Effector memory CD8-positive, alpha-beta T cell (primary cell): ENCODE results near the gene CHRNB4.
A peak's percentile ranks its signal among the peaks of the same experiment; 100 is the strongest.
"Not testable (repeated sequence)": the region's sequence is repeated elsewhere in the genome, so short reads cannot be mapped to it uniquely, and the experiment has no call there.

ENCODE experiments used
- ATAC-seq: fragments of 150-1000 bp; cut with Tn5 transposase; replicated peaks from 2 replicates; pipeline ENCODE4 v1.10.0; 2021; ENCODE audit warnings: mild to moderate bottlenecking, moderate library complexity
- DNase-seq, 3 experiments: peaks; one replicate each; pipeline ENCODE4 v3.0.0; 2021
- H3K27ac Mint-ChIP-seq, 2 donors: one replicate each; pipeline ENCODE4 v1.8.0; 2022; ENCODE audit warnings: mild to moderate bottlenecking in 2 of 2, mixed read lengths in 2 of 2, moderate library complexity in 2 of 2
- H3K27me3 Mint-ChIP-seq, 2 donors: one replicate each; pipeline ENCODE4 v1.8.0; 2022; ENCODE audit warnings: mixed read lengths in 2 of 2
- H3K36me3 Mint-ChIP-seq: one replicate; pipeline ENCODE4 v1.8.0; 2022; ENCODE audit warnings: mild to moderate bottlenecking, moderate library complexity, mixed read lengths; ENCODE audit not compliant: insufficient read depth
- H3K4me1 Mint-ChIP-seq, 2 donors: one replicate each; pipeline ENCODE4 v1.8.0; 2022; ENCODE audit warnings: low read depth in 2 of 2, mixed read lengths in 2 of 2
- H3K4me3 Mint-ChIP-seq, 2 donors: one replicate each; pipeline ENCODE4 v1.8.0; 2022; ENCODE audit warnings: mild to moderate bottlenecking in 2 of 2, mixed read lengths in 2 of 2, moderate library complexity in 2 of 2
- H3K9me3 Mint-ChIP-seq, 2 donors: one replicate each; pipeline ENCODE4 v1.8.0; 2022; ENCODE audit warnings: mixed read lengths in 2 of 2
- total RNA-seq, 9 experiments: gene quantifications; one replicate each; lab custom pipeline; 2026; lab: John Stamatoyannopoulos, UW

The CHRNB4 gene, protein sequence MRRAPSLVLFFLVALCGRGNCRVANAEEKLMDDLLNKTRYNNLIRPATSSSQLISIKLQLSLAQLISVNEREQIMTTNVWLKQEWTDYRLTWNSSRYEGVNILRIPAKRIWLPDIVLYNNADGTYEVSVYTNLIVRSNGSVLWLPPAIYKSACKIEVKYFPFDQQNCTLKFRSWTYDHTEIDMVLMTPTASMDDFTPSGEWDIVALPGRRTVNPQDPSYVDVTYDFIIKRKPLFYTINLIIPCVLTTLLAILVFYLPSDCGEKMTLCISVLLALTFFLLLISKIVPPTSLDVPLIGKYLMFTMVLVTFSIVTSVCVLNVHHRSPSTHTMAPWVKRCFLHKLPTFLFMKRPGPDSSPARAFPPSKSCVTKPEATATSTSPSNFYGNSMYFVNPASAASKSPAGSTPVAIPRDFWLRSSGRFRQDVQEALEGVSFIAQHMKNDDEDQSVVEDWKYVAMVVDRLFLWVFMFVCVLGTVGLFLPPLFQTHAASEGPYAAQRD
- total RNA-seq, result 0 to 0.06 (median 0) reads per million in 9 experiments

DNA sequence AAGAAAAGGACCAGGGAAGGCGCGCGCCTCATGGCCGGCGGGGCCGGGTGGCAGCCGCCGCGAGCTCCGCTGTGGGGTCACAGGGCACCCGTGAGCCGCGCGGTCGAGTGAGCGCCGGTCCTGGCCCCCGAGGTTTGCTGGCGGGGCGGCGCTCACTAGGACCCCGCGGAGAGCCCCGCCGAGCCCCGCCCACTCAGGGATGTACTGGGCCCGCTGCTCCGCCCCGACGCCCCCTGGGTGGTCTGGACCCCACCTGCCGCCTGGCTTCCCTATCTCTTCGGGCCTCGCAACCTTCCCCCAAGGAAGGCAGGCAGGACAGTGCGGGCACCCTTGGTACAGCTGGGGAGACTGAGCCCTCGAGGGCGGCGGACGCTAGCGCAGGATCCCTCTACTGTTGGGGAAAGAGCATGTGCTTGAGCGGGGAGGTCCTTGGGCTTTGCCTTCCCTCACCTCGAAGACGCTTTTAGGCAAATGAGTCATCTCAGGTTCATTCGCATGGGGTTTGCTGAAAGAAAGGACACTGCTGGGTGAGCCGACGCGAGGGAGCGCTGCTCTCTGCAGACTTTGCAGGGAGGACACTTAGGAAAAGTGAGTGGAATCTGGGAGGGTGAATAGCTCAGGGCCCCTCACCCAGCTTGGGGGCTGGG is at the start of gene CHRNB4:
Gene CHRNB4, minus strand, starts transcription at position 109 of the 647 bp plus-strand sequence. Its CDS starts 77 bp downstream, at position 32.
- peaks cover 22 to 40% of the 10 kb centered on the region in 2 donors for H3K27me3 Mint-ChIP-seq
- peak; percentile 62 for ATAC-seq
- H3K9me3 Mint-ChIP-seq, result no peaks in the 10 kb centered on the region
- no peak for DNase-seq
- no peak within 1 kb of the TSS for H3K27ac Mint-ChIP-seq
- peak within 1 kb of the TSS; percentile 45 to 76 for H3K4me3 Mint-ChIP-seq
- peaks cover 4% of the 10 kb centered on the region for H3K36me3 Mint-ChIP-seq
- H3K4me1 Mint-ChIP-seq, result peaks cover 0 to 8% of the 10 kb centered on the region in 2 donors

DNA sequence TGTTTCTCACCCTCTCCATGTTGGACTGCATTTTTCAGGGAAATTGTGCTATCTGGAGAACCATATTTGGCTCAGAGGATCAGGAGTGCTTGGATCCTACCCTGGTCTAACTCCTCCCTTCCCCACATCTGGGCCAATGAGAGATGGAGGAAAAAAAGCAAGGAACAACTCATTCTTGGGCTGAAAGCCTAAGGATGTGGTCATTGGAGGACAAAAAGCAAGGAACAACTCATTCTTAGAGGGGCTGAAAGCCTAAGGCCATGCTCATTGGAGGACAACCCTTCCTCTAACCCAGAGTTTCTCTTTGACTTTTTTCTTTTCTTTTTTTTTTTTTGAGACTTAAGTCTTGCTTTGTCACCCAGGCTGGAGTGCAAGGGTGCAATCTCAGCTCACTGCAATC is 48.6 kb upstream of the CHRNB4 start:
- Mint-ChIP-seq H3K27ac (no peak overlapping the region), H3K4me1 (peaks cover 0 to 3% of the 10 kb centered on the region in 2 donors), H3K27me3 (peaks cover 0 to 21% of the 10 kb centered on the region in 2 donors), H3K36me3 (no peaks in the 10 kb centered on the region), H3K9me3 (no peaks in the 10 kb centered on the region), H3K4me3 (no peak overlapping the region)
- DNase-seq (no peak), ATAC-seq (no peak)

DNA sequence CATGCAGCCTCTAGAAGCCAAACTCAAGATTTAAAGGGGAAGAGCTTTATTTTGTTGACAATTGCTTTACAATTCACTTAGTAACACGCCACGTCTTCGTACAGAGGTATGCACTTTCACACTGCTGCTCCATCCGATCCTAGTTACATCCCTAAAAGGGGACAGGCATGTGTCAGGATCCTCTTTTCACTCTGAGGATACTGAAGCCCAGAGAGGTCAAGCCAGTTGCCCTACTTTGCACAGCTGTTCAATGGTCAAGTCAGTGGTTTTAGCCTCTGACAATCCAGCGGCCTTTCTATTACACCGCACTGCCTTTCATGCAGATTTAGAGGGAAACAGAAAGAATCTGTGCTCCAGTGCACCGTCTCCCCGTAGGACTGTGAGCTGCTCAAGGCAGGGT is 44.9 kb upstream of the CHRNB4 start:
- Mint-ChIP-seq H3K4me3 (no peak overlapping the region), H3K27ac (no peak overlapping the region), H3K36me3 (no peaks in the 10 kb centered on the region), H3K27me3 (peaks cover 6 to 26% of the 10 kb centered on the region in 2 donors), H3K9me3 (no peaks in the 10 kb centered on the region), H3K4me1 (peaks cover 0 to 3% of the 10 kb centered on the region in 2 donors)
- DNase-seq (no peak), ATAC-seq (no peak)

DNA sequence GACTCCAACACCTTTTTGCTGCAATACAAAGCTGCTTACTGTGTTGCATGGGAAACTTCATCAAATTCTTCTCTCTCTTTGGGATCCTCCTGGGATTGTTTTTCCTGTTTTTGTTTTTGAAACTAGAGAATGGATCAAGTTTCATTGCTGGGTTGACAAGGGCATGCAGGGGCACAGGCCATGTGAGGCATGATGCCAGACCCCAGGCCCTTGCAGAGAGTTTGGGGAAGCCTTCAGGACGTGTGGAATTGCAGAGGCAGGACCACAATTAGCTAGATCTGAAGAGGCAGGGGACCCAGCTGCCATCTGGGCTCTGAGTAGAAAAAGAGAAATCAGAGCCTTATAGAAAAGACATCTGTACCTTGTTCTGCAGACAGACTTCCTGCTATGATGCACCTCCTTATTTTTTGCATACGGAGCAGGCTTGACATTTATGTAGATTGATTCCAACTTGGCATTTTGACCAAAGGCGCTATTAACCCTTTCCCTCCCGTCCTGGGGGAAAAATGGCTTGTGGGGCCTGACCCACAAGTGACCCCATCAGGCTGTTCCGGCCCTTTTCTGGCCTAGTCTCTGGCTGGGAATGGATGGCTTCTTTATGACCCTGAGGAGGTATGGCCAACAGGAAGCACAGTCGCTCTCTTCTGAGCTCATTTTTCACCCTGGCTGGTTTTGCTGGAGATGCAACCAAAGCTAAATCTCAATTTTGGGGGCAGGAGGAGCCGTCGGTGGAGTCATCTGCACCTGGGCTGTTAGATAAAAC is 44.3 kb upstream of the CHRNB4 start:
- no peaks in the 10 kb centered on the region for H3K36me3 Mint-ChIP-seq

DNA sequence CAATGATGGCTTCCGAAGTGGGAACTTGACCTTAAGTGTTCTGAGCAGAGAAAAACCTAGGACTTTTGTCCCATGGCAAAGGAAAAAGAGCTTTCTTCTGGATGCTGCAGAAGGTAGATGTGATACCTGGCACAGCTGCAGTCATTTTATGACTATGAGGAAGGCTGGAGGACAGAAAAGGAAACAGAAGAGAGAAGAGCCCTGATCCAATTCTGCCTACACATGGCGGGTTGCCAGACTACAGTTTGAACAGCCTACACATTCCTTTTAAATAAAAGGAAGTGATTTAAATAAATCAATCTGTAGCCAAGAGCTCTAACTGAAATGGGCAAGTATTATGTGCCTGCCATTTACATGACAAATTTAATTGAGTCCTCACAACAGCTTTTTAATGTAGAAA is 43.6 kb upstream of the CHRNB4 start:
- H3K27me3 Mint-ChIP-seq, result peaks cover 6 to 24% of the 10 kb centered on the region in 2 donors
- no peak overlapping the region for H3K27ac Mint-ChIP-seq
- no peaks in the 10 kb centered on the region for H3K9me3 Mint-ChIP-seq
- no peak overlapping the region for H3K4me3 Mint-ChIP-seq
- ATAC-seq, result no peak
- H3K36me3 Mint-ChIP-seq, result no peaks in the 10 kb centered on the region
- DNase-seq, result no peak
- H3K4me1 Mint-ChIP-seq, result peaks cover 0 to 3% of the 10 kb centered on the region in 2 donors

More for the DNA sequence above, 44.3 kb upstream of the CHRNB4 start:
- H3K4me1 Mint-ChIP-seq, result peaks cover 0 to 3% of the 10 kb centered on the region in 2 donors
- ATAC-seq (no peak), DNase-seq (no peak)
- no peak overlapping the region for H3K4me3 Mint-ChIP-seq
- peaks cover 6 to 27% of the 10 kb centered on the region in 2 donors for H3K27me3 Mint-ChIP-seq
- H3K27ac Mint-ChIP-seq, result no peak overlapping the region
- no peaks in the 10 kb centered on the region for H3K9me3 Mint-ChIP-seq

DNA sequence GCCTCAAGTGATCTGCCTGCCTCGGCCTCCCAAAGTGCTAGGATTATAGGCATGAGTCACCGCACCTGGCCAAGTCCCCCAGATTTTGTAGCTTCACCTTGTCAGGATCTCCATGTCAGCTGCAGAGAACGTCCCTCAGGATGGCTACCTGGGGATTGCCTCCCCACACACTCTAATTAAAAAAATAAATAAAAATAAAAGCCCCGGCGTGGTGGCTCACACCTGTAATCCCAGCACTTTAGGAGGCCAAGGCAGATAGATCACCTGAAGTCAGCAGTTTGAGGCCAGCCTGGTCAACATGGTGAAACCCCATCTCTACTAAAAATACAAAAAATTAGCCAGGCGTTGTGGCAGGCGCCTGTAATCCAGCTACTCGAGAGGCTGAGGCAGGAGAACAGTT is 42.6 kb upstream of the CHRNB4 start:
- H3K9me3 Mint-ChIP-seq, H3K36me3 Mint-ChIP-seq, DNase-seq, H3K4me3 Mint-ChIP-seq, H3K4me1 Mint-ChIP-seq, H3K27ac Mint-ChIP-seq, ATAC-seq: not testable (repeated sequence)
- peaks cover 6 to 16% of the 10 kb centered on the region in 2 donors for H3K27me3 Mint-ChIP-seq

DNA sequence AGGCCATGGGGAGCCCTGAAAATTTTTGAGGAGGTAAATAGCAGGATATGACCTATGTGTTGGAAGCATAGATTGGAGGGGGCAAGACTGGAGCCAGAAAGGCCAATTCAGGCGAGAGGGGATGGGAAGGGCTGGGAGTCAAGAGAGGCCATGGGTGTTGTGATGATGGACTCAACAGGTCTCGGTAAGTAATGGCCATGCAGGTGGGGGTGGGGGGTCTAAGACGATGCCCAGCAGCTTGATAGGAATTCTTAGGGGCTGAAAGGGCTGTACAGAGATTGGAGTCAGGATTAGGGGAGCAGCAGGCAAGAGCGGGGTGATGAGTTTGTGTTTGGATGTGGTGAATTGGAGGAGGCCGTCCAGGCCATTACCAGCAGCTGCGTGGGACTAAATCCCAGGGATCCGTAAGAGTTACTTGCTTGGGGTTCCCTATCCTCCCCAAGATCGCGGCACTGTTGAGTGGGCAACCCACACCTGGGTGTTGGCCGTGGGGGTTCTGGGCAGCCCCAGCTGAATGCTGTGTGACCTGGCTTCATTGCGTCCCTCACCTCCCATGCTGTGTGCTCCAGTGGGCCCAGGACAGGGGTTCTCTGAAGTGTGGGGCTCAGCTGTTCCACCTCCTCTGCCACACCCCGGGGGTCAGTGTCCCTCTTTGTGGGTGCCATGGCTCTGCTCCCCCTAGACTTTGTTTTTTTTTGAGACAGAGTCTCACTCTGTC is 41.8 kb upstream of the CHRNB4 start:
- Mint-ChIP-seq H3K4me3 (no peak overlapping the region), H3K4me1 (peaks cover 0 to 3% of the 10 kb centered on the region in 2 donors), H3K27ac (no peak overlapping the region), H3K9me3 (no peaks in the 10 kb centered on the region), H3K36me3 (no peaks in the 10 kb centered on the region), H3K27me3 (peaks cover 6 to 16% of the 10 kb centered on the region in 2 donors)
- ATAC-seq (no peak), DNase-seq (no peak)

DNA sequence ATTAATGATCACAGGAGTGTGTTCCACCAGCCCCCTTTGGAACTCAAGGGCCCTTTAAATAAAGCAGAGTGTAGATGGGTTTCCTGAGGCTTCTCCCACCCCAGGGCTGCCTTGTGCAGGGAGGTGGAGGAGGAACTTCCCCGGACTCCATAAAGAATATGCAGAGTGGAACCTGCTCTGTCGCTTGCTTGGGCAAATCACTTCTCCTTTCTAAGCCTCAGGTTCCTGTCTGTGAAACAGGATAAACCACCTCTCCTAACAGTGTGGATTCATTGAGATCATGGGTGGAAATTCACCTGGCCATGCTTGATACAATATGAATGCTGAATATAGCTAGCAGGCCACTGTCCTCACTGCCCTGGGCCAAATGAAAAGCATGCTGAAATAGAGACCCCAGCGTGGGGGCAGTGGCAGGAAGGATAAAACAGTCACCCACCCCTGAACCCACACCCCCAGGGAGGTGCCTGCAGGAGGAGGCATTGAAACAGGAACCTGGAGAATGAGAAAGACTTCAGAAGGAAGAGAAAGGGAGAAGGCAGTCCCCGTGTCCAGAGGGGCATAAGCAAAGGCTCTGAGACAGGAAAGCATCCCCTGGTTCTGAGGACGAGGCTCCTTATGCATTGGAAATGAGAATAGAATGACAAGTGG is 41.1 kb upstream of the CHRNB4 start:
- no peak overlapping the region for H3K4me3 Mint-ChIP-seq
- ATAC-seq, result no peak
- no peaks in the 10 kb centered on the region for H3K9me3 Mint-ChIP-seq
- H3K4me1 Mint-ChIP-seq, result peaks cover 0 to 3% of the 10 kb centered on the region in 2 donors
- no peak overlapping the region for H3K27ac Mint-ChIP-seq
- H3K36me3 Mint-ChIP-seq, result no peaks in the 10 kb centered on the region
- DNase-seq, result no peak
- H3K27me3 Mint-ChIP-seq, result peaks cover 6 to 16% of the 10 kb centered on the region in 2 donors

DNA sequence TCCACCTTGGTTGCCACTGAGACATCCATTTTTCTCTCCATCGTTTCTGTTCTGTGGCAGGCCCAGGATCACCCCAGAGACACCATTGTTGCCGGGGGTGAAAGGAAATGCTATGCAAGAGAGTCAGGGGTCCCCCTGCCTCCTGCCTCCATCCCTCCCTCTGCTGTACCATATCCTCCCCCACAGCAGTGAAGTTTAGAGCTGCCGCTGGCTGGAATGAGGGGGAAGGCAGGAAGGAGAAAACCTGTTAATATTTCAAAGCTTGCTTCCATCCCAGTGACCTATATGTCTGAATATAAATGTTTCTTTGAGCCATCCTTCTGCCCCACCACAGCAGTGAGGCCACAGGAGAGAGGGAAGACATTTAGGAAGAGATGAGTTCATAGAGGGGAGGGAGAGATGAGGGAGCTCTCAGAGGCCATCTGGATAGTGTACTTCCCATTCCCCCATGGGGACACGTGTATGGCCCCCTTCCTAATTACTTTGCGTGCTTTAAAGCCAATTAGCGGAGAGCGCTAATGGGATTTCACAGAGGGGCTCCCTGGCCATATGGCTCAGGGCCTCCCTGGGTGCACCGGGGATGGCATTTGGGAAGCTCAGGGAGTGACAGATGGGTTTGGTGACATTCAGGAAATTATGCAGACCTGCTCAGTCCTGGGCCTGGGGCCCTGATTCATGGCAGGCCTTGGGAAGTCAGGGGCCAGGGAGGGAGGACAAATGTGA is 40.4 kb upstream of the CHRNB4 start:
- H3K36me3 Mint-ChIP-seq, result no peaks in the 10 kb centered on the region
- no peak overlapping the region for H3K4me3 Mint-ChIP-seq
- peaks cover 6 to 16% of the 10 kb centered on the region in 2 donors for H3K27me3 Mint-ChIP-seq
- no peak overlapping the region for H3K27ac Mint-ChIP-seq
- no peak for ATAC-seq
- no peaks in the 10 kb centered on the region for H3K9me3 Mint-ChIP-seq
- peaks cover 0 to 1% of the 10 kb centered on the region in 2 donors for H3K4me1 Mint-ChIP-seq
- DNase-seq, result no peak

DNA sequence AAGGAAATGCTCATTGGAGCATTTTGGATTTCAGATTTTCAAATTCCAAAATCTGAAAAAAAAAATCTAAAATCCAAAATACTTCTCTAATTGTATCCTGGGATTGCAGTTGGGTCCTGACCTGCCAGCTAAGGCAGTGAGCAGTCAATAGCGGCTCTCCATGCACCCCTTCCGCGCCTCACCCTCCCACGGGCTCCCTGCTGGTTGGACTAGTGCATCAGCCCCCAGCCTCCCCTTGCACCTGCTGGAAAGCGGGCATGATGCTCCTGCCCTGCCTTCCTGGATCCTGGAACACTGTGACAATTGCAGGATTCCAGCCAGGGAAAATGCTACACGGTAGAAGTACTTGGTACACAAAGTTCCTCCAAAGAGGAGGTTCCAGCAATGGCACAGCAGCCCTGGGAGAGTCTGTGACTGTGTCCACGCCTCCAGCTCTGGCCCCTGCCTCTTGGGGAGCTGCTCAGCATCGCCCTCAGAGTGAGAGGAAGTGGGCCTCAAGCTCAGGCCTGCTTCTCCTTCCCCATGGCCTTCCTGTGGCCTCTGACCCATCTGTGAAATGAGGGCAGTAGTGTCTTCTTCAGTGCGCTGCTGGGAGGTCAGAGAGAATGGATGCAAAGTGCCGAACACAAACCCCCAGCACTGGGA is 39.5 kb upstream of the CHRNB4 start:
- peaks cover 6 to 16% of the 10 kb centered on the region in 2 donors for H3K27me3 Mint-ChIP-seq
- no peaks in the 10 kb centered on the region for H3K36me3 Mint-ChIP-seq
- H3K4me1 Mint-ChIP-seq, result no peaks in the 10 kb centered on the region
- DNase-seq, result no peak
- no peak for ATAC-seq
- no peaks in the 10 kb centered on the region for H3K9me3 Mint-ChIP-seq
- no peak overlapping the region for H3K27ac Mint-ChIP-seq
- H3K4me3 Mint-ChIP-seq, result no peak overlapping the region

DNA sequence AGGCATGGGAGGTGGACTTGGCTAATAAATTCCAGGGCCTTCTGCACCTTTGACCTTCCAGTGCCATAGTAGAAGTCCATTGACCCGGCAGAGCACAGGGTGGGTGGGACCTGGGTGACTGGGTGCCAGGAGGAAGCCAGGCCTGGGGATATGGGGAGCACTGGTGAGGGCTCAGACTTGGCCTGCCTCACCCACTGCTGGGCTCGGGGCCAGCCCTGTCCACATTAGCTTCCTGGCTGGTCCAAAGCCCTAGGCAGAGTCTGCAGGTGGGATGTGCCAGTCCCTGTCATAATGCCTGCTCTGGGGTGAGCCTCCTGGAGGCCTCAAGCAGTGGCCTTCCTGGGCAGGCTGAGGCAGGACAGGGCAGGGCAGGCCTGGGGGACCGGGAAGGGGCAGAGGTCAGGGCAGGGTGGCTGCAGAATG is 38.1 kb upstream of the CHRNB4 start:
- ATAC-seq (no peak), DNase-seq (no peak)
- peaks cover 6 to 16% of the 10 kb centered on the region in 2 donors for H3K27me3 Mint-ChIP-seq
- no peaks in the 10 kb centered on the region for H3K36me3 Mint-ChIP-seq
- H3K9me3 Mint-ChIP-seq, result no peaks in the 10 kb centered on the region
- H3K4me3 Mint-ChIP-seq, result no peak overlapping the region
- H3K27ac Mint-ChIP-seq, result no peak overlapping the region
- H3K4me1 Mint-ChIP-seq, result no peaks in the 10 kb centered on the region
